HG03175 (cell line): Measurements from ENCODE around the gene SEMA4D.

Experiments
- ATAC-seq: cut with Tn5 transposase; IDR thresholded peaks from one replicate; pipeline ENCODE4 v1.9.1; 2021; ENCODE audit warnings: mild to moderate bottlenecking, moderate library complexity; ENCODE audit not compliant: unreplicated experiment

Gene SEMA4D

GRCh38 chr9:89390068-89390555 lies 107.8 kb downstream of the SEMA4D start:
- ATAC-seq, result no peak

- ATAC-seq, result no peak
These were observed 109.1 kb downstream of the SEMA4D start for GRCh38 chr9:89388868-89389177.

GRCh38 chr9:89388084-89388867 lies 109.6 kb downstream of the SEMA4D start:
- no peak for ATAC-seq

GRCh38 chr9:89387197-89387849 lies 110.6 kb downstream of the SEMA4D start:
- ATAC-seq, result no peak

GRCh38 chr9:89386797-89387196 lies 111.1 kb downstream of the SEMA4D start:
- ATAC-seq, result no peak

- ATAC-seq, result no peak
These were observed 111.7 kb downstream of the SEMA4D start for GRCh38 chr9:89386206-89386605.

GRCh38 chr9:89384783-89385182 lies 113.1 kb downstream of the SEMA4D start:
- no peak for ATAC-seq

- ATAC-seq, result no peak
These were observed 114.1 kb downstream of the SEMA4D start for GRCh38 chr9:89383721-89384300.

- no peak for ATAC-seq
These were observed 114.7 kb downstream of the SEMA4D start for GRCh38 chr9:89383030-89383720.

GRCh38 chr9:89382026-89382986 lies 115.6 kb downstream of the SEMA4D start:
- no peak for ATAC-seq

- no peak for ATAC-seq
These were observed 116.7 kb downstream of the SEMA4D start for GRCh38 chr9:89381308-89381609.

- ATAC-seq, result no peak
These were observed 117.2 kb downstream of the SEMA4D start for GRCh38 chr9:89380437-89381307.

- no peak for ATAC-seq
These were observed 118.3 kb downstream of the SEMA4D start for GRCh38 chr9:89379508-89380115.

GRCh38 chr9:89379031-89379430 lies 118.9 kb downstream of the SEMA4D start:
- ATAC-seq, result no peak

- no peak for ATAC-seq
These were observed 119.4 kb downstream of the SEMA4D start for GRCh38 chr9:89378541-89378940.

- ATAC-seq, result no peak
These were observed 120.5 kb downstream of the SEMA4D start for GRCh38 chr9:89377411-89377810.

- ATAC-seq, result no peak
These were observed 121.1 kb downstream of the SEMA4D start for GRCh38 chr9:89376741-89377351.

- no peak for ATAC-seq
These were observed 121.6 kb downstream of the SEMA4D start for GRCh38 chr9:89376286-89376685.
